ENCODE data around the gene MTHFSD. TPM values are rescaled to one million over a fixed set of nuclear protein-coding genes. Genes with fewer than 3 reads are reported as not detected.

The MTHFSD gene
- total RNA-seq (2012; rRNA removed): 11.9 and 13.3 TPM in 2 replicates

GRCh38 chr16:86554917-86555703, at the start of gene MTHFSD:
TSS of gene MTHFSD (minus strand) at chr16:86555235. CDS start at chr16:86555184, 51 bp downstream.
- Histone ChIP-seq H3K4me2 (ENCODE audit: low read length) (peak within 1 kb of the TSS; percentile 95), H3K4me1 (ENCODE audit: control insufficient read depth, insufficient read depth, low read length) (peaks cover 15% of the 10 kb centered on the region), H3K9me3 (replicated peaks; ENCODE audit: low read length) (no peaks in the 10 kb centered on the region), H3K36me3 (ENCODE audit: insufficient read depth, low read length) (peaks cover 13% of the 10 kb centered on the region), H3K27me3 (ENCODE audit: control insufficient read depth, insufficient read depth, low read length) (no peaks in the 10 kb centered on the region), H3K9ac (ENCODE audit: low read depth, low read length) (peak within 1 kb of the TSS; percentile 94), H3K4me3 (ENCODE audit: low read length) (peak within 1 kb of the TSS; percentile 93)

- no peaks in the 10 kb centered on the region for H3K27me3 ChIP-seq (ENCODE audit: control insufficient read depth, insufficient read depth, low read length)
- H3K4me2 ChIP-seq (ENCODE audit: low read length): no peak overlapping the region
- H3K4me1 ChIP-seq (ENCODE audit: control insufficient read depth, insufficient read depth, low read length): peaks cover 16% of the 10 kb centered on the region
- no peaks in the 10 kb centered on the region for H3K9me3 ChIP-seq (replicated peaks; ENCODE audit: low read length)
- no peaks in the 10 kb centered on the region for H3K36me3 ChIP-seq (ENCODE audit: insufficient read depth, low read length)
- no peak overlapping the region for H3K4me3 ChIP-seq (ENCODE audit: low read length)
- no peak overlapping the region for H3K9ac ChIP-seq (ENCODE audit: low read depth, low read length)
These were observed 49.6 kb upstream of the MTHFSD start for GRCh38 chr16:86604436-86605193.

- Histone ChIP-seq H3K36me3 (ENCODE audit: insufficient read depth, low read length) (no peaks in the 10 kb centered on the region), H3K27me3 (ENCODE audit: control insufficient read depth, insufficient read depth, low read length) (no peaks in the 10 kb centered on the region), H3K9ac (ENCODE audit: low read depth, low read length) (no peak overlapping the region), H3K4me2 (ENCODE audit: low read length) (no peak overlapping the region), H3K4me1 (ENCODE audit: control insufficient read depth, insufficient read depth, low read length) (no peaks in the 10 kb centered on the region), H3K4me3 (ENCODE audit: low read length) (no peak overlapping the region), H3K9me3 (replicated peaks; ENCODE audit: low read length) (no peaks in the 10 kb centered on the region)
These were observed 47.5 kb upstream of the MTHFSD start for GRCh38 chr16:86602521-86602920.

GRCh38 chr16:86601356-86601755, 46.3 kb upstream of the MTHFSD start:
- H3K9ac ChIP-seq (ENCODE audit: low read depth, low read length): no peak overlapping the region
- H3K4me3 ChIP-seq (ENCODE audit: low read length): no peak overlapping the region
- no peaks in the 10 kb centered on the region for H3K27me3 ChIP-seq (ENCODE audit: control insufficient read depth, insufficient read depth, low read length)
- no peaks in the 10 kb centered on the region for H3K36me3 ChIP-seq (ENCODE audit: insufficient read depth, low read length)
- no peaks in the 10 kb centered on the region for H3K9me3 ChIP-seq (replicated peaks; ENCODE audit: low read length)
- no peak overlapping the region for H3K4me2 ChIP-seq (ENCODE audit: low read length)
- H3K4me1 ChIP-seq (ENCODE audit: control insufficient read depth, insufficient read depth, low read length): no peaks in the 10 kb centered on the region

GRCh38 chr16:86598607-86599565, 43.9 kb upstream of the MTHFSD start:
- Histone ChIP-seq H3K9ac (ENCODE audit: low read depth, low read length) (no peak overlapping the region), H3K4me1 (ENCODE audit: control insufficient read depth, insufficient read depth, low read length) (peaks cover 16% of the 10 kb centered on the region), H3K27me3 (ENCODE audit: control insufficient read depth, insufficient read depth, low read length) (no peaks in the 10 kb centered on the region), H3K4me2 (ENCODE audit: low read length) (no peak overlapping the region), H3K4me3 (ENCODE audit: low read length) (no peak overlapping the region), H3K9me3 (replicated peaks; ENCODE audit: low read length) (no peaks in the 10 kb centered on the region), H3K36me3 (ENCODE audit: insufficient read depth, low read length) (no peaks in the 10 kb centered on the region)

- no peak overlapping the region for H3K4me3 ChIP-seq (ENCODE audit: low read length)
- H3K4me2 ChIP-seq (ENCODE audit: low read length): no peak overlapping the region
- H3K4me1 ChIP-seq (ENCODE audit: control insufficient read depth, insufficient read depth, low read length): peaks cover 24% of the 10 kb centered on the region
- H3K9me3 ChIP-seq (replicated peaks; ENCODE audit: low read length): no peaks in the 10 kb centered on the region
- H3K27me3 ChIP-seq (ENCODE audit: control insufficient read depth, insufficient read depth, low read length): no peaks in the 10 kb centered on the region
- no peaks in the 10 kb centered on the region for H3K36me3 ChIP-seq (ENCODE audit: insufficient read depth, low read length)
- H3K9ac ChIP-seq (ENCODE audit: low read depth, low read length): no peak overlapping the region
These were observed 43.0 kb upstream of the MTHFSD start for GRCh38 chr16:86597880-86598606.

GRCh38 chr16:86597126-86597879, 42.3 kb upstream of the MTHFSD start:
- Histone ChIP-seq H3K4me3 (ENCODE audit: low read length) (no peak overlapping the region), H3K9ac (ENCODE audit: low read depth, low read length) (no peak overlapping the region), H3K9me3 (replicated peaks; ENCODE audit: low read length) (no peaks in the 10 kb centered on the region), H3K27me3 (ENCODE audit: control insufficient read depth, insufficient read depth, low read length) (no peaks in the 10 kb centered on the region), H3K4me1 (ENCODE audit: control insufficient read depth, insufficient read depth, low read length) (peaks cover 27% of the 10 kb centered on the region), H3K36me3 (ENCODE audit: insufficient read depth, low read length) (no peaks in the 10 kb centered on the region), H3K4me2 (ENCODE audit: low read length) (no peak overlapping the region)

GRCh38 chr16:86595983-86596605, 41.1 kb upstream of the MTHFSD start:
- Histone ChIP-seq H3K4me1 (ENCODE audit: control insufficient read depth, insufficient read depth, low read length) (peaks cover 29% of the 10 kb centered on the region), H3K4me3 (ENCODE audit: low read length) (no peak overlapping the region), H3K4me2 (ENCODE audit: low read length) (no peak overlapping the region), H3K9me3 (replicated peaks; ENCODE audit: low read length) (no peaks in the 10 kb centered on the region), H3K27me3 (ENCODE audit: control insufficient read depth, insufficient read depth, low read length) (no peaks in the 10 kb centered on the region), H3K9ac (ENCODE audit: low read depth, low read length) (no peak overlapping the region), H3K36me3 (ENCODE audit: insufficient read depth, low read length) (no peaks in the 10 kb centered on the region)

- no peaks in the 10 kb centered on the region for H3K27me3 ChIP-seq (ENCODE audit: control insufficient read depth, insufficient read depth, low read length)
- peak overlapping the region; percentile 56 for H3K4me2 ChIP-seq (ENCODE audit: low read length)
- peak overlapping the region; percentile 21 for H3K4me3 ChIP-seq (ENCODE audit: low read length)
- peak overlapping the region; percentile 68 for H3K9ac ChIP-seq (ENCODE audit: low read depth, low read length)
- H3K36me3 ChIP-seq (ENCODE audit: insufficient read depth, low read length): no peaks in the 10 kb centered on the region
- H3K9me3 ChIP-seq (replicated peaks; ENCODE audit: low read length): no peaks in the 10 kb centered on the region
- peaks cover 42% of the 10 kb centered on the region for H3K4me1 ChIP-seq (ENCODE audit: control insufficient read depth, insufficient read depth, low read length)
These were observed 39.7 kb upstream of the MTHFSD start for GRCh38 chr16:86594721-86595120.
